ENCODE data around the gene SPDEF. TPM values are rescaled to one million over a fixed set of nuclear protein-coding genes. Genes with fewer than 3 reads are reported as not detected.
A peak's percentile ranks its signal among the peaks of the same experiment; 100 is the strongest.

SPDEF gene
- total and polyA plus RNA-seq, 7 donors: 0.71 to 101 (median 67.4) TPM; not detected in 3

DNA sequence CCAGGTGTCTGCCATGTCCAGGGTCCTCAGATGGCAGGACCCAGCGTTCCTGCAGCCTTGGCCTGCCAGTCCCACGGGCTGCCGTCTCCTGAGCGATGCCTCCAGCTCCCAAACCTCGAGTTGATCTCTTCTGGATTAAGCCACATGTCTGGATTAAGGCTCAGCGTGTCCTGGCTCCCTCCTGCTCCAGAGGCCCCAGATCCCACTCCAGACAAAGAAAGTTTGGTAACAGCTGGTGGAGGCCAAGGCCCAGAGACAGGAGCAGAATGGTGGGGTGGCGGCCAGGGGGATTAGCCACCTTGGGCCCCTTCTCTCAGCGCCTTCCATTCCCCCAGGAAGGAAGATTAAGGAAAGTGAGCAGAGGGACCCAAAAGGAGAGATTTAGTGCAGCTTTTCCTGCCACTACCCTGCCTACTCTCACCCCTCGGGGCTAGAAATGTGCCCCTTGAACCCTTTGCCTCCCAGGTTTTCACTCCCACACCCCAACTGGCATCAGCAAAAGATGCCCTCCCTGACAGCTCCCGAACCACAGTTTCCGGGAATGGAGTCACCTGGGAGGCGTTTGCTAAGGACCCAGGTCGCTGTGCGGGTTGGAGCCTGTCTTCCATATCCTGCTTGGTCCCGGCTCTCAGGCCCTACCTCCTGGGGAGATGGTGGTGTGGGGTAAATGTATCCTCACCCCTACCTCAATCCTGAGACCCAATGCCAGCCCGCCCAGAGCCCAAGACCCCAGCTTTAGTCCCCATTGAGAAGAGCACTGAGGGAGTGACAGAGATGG lies 6.9 kb downstream of the SPDEF start:
- intact Hi-C loops (cut with DNase I): no loop called here
- Histone ChIP-seq H3K4me3 (no peak overlapping the region), H3K27me3 (no peaks in the 10 kb centered on the region), H3K4me1 (peaks cover 0 to 16% (median 11%) of the 10 kb centered on the region in 4 donors), H3K9me3 (no peaks in the 10 kb centered on the region), H3K36me3 (no peaks in the 10 kb centered on the region), H3K27ac (no peak overlapping the region)
- WGBS, 2 donors: 85 to 90% methylated on average over 16 of the region's 16 CpGs
- no peak for DNase-seq
- no peak for TF ChIP-seq POLR2A (IDR thresholded peaks at IDR 0.05)
- no peak for TF ChIP-seq EP300 (IDR thresholded peaks at IDR 0.05)
- no peak for TF ChIP-seq POLR2AphosphoS5 (IDR thresholded peaks at IDR 0.05)
- TF ChIP-seq CTCF (IDR thresholded peaks at IDR 0.05): no peak

DNA sequence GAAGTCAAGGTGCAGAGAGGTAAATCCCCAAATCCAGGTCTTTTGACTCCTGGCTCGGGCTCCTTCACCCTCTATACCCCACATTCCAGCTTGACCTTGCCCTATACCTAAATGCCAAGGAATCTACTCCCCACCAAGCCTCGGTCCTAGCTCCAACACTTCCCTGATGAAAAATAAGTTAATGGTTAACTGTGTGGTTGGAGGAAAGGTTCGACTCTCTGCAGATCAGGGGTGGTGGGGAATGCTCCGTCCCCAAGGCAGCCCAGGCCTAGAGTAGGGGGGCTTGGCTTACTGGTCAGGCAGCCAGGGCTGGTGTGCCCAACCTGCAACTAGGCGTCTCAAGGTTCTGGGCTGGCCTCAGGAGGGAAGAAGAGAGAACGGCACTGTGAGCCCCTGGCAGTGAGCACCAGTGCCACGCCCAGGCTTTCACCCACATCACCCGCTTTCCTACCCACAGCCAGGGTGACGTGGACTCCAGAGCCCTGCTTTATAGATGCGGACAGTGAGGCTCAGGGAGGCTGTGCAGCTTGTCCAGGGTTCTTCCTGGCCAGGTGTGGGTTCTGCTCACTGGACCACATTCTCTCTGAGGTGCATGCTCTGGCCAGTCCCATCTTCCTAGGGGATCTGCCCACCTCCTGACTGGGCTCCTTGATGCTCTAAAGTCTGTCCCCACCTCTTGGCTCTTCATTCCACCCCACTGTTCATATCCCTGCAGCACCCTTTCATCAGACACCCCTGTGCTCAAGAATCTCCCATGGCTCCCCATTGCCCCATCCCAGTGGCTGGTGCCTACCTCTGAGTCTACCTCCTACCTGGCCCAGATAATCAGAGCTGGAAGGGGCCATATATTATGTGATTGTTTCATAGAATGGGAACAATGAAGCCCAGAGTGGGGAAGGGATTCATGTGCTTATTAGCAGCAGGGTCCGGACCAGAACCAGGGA lies 8.2 kb downstream of the SPDEF start:
- DNase-seq: no peak

GRCh38 chr6:34546551-34547321 lies 9.4 kb downstream of the SPDEF start:
- peak; percentile 82 for DNase-seq
- TF ChIP-seq EP300 (IDR thresholded peaks at IDR 0.05) (no peak), POLR2A (IDR thresholded peaks at IDR 0.05) (no peak), POLR2AphosphoS5 (IDR thresholded peaks at IDR 0.05) (no peak)
- no peaks in the 10 kb centered on the region for H3K27me3 ChIP-seq
- H3K36me3 ChIP-seq: no peaks in the 10 kb centered on the region
- no peaks in the 10 kb centered on the region for H3K9me3 ChIP-seq
- no peak overlapping the region for H3K4me3 ChIP-seq
- 8 to 33% methylated on average over 11 of the region's 11 CpGs for WGBS, 2 donors
- intact Hi-C loops (cut with DNase I): no loop called here
- peaks cover 0 to 16% (median 11%) of the 10 kb centered on the region in 4 donors for H3K4me1 ChIP-seq
- peak overlapping the region in 1 of 4 donors; percentile 3 for H3K27ac ChIP-seq

More for the DNA sequence above, 8.2 kb downstream of the SPDEF start:
- Histone ChIP-seq H3K4me3 (no peak overlapping the region), H3K9me3 (no peaks in the 10 kb centered on the region), H3K36me3 (no peaks in the 10 kb centered on the region), H3K27ac (no peak overlapping the region), H3K27me3 (no peaks in the 10 kb centered on the region), H3K4me1 (peaks cover 0 to 16% (median 11%) of the 10 kb centered on the region in 4 donors)
- intact Hi-C loops (cut with DNase I): no loop called here
- 26 to 73% methylated on average over 11 of the region's 11 CpGs for WGBS, 2 donors
- TF ChIP-seq POLR2AphosphoS5 (IDR thresholded peaks at IDR 0.05): no peak
- no peak for TF ChIP-seq CTCF (IDR thresholded peaks at IDR 0.05)
- TF ChIP-seq POLR2A (IDR thresholded peaks at IDR 0.05): no peak
- no peak for TF ChIP-seq EP300 (IDR thresholded peaks at IDR 0.05)

- no peak for TF ChIP-seq POLR2A (IDR thresholded peaks at IDR 0.05)
- no peak for TF ChIP-seq POLR2AphosphoS5 (IDR thresholded peaks at IDR 0.05)
- no peak for TF ChIP-seq CTCF (IDR thresholded peaks at IDR 0.05)
- TF ChIP-seq EP300 (IDR thresholded peaks at IDR 0.05): no peak
- no peaks in the 10 kb centered on the region for H3K9me3 ChIP-seq
- no peak overlapping the region for H3K27ac ChIP-seq
- no peak for DNase-seq
- H3K4me1 ChIP-seq: peaks cover 0 to 16% (median 11%) of the 10 kb centered on the region in 4 donors
- intact Hi-C loops (cut with DNase I): no loop called here
- H3K36me3 ChIP-seq: no peaks in the 10 kb centered on the region
- H3K27me3 ChIP-seq: no peaks in the 10 kb centered on the region
- no peak overlapping the region for H3K4me3 ChIP-seq
- 50 to 79% methylated on average over 13 of the region's 13 CpGs for WGBS, 2 donors
Observed at GRCh38 chr6:34544776-34545471, 11.2 kb downstream of the SPDEF start.

Data from sigmoid colon (tissue), 7 donors.